HepG2 (cell line): ENCODE data around the gene PIKFYVE. TPM values are rescaled to one million over a fixed set of nuclear protein-coding genes. Genes with fewer than 3 reads are reported as not detected.

ENCODE experiments used
- ELF4 ChIP-seq: sonication (generic); formaldehyde crosslinking; IDR thresholded peaks from 2 replicates; pipeline ENCODE4 v1.5.0; 2020; ENCODE audit warnings: missing genetic modification reagents, mild to moderate bottlenecking, moderate library complexity, borderline replicate concordance
- HNF1A ChIP-seq, 2 experiments: sonication (generic) in 1 of 2; formaldehyde crosslinking in 1 of 2; IDR thresholded peaks; 2 replicates each; pipeline versions ENCODE4 v1.4.0 to v1.6.1; 2016 to 2020; ENCODE audit warnings: borderline replicate concordance in 1 of 2, low read depth in 1 of 2, mild to moderate bottlenecking in 1 of 2, missing genetic modification reagents in 1 of 2
- KDM5A ChIP-seq: fragments of 200-600 bp; sonication (generic); IDR thresholded peaks from 2 replicates; pipeline ENCODE4 v1.7.0; 2018; ENCODE audit warnings: antibody characterized with exemption, mild to moderate bottlenecking, low read length, borderline replicate concordance
- MED8 ChIP-seq: sonication (generic); formaldehyde crosslinking; IDR thresholded peaks from 2 replicates; pipeline ENCODE4 v1.8.1; 2023; ENCODE audit warnings: mild to moderate bottlenecking, missing genetic modification reagents; ENCODE audit not compliant: insufficient replicate concordance
- NFIC ChIP-seq: IDR thresholded peaks from 2 replicates; pipeline ENCODE4 v1.6.1; 2012; ENCODE audit warnings: mild to moderate bottlenecking, low read length, inconsistent platforms
- ONECUT2 ChIP-seq: sonication (generic); formaldehyde crosslinking; IDR thresholded peaks from 2 replicates; pipeline ENCODE4 v1.4.0; 2020; ENCODE audit warnings: missing genetic modification reagents
- PHB2 ChIP-seq: fragments of 450-650 bp; IDR thresholded peaks from 2 replicates; pipeline ENCODE4 v1.6.1; 2018; ENCODE audit not compliant: partially characterized antibody
- POLR2AphosphoS5 ChIP-seq: IDR thresholded peaks from 2 replicates; pipeline ENCODE4 v1.6.1; 2012; ENCODE audit warnings: low read depth, low read length
- RFX1 ChIP-seq: fragments of 450-650 bp; IDR thresholded peaks from 2 replicates; pipeline ENCODE4 v1.6.1; 2017
- ZFP36L1 ChIP-seq: sonication (generic); formaldehyde crosslinking; IDR thresholded peaks from 2 replicates; pipeline ENCODE4 v1.8.0; 2022; ENCODE audit warnings: mild to moderate bottlenecking, missing genetic modification reagents, moderate library complexity
- ZNF33A ChIP-seq: sonication (generic); formaldehyde crosslinking; IDR thresholded peaks from 2 replicates; pipeline ENCODE4 v1.5.1; 2020; ENCODE audit warnings: missing genetic modification reagents, mild to moderate bottlenecking, moderate library complexity, borderline replicate concordance
- ZNF619 ChIP-seq: sonication (generic); formaldehyde crosslinking; IDR thresholded peaks from 2 replicates; pipeline ENCODE4 v1.4.0; 2020; ENCODE audit warnings: mild to moderate bottlenecking, missing genetic modification reagents
- ZNF672 ChIP-seq: sonication (generic); formaldehyde crosslinking; IDR thresholded peaks from 2 replicates; pipeline ENCODE4 v1.8.1; 2022; ENCODE audit warnings: missing genetic modification reagents
- ZNF790 ChIP-seq: sonication (generic); formaldehyde crosslinking; IDR thresholded peaks from 2 replicates; pipeline ENCODE4 v1.8.0; 2022; ENCODE audit warnings: missing genetic modification reagents, mild to moderate bottlenecking, borderline replicate concordance
- polyA plus RNA-seq, 8 experiments: library from polyadenylated mRNA; depleted of rRNA in 3 of 8; stranded (reverse) in 7 of 8; unstranded in 1 of 8; fragments of >200 nt; fragmentation: Illumina TruSeq in 4 of 8; extraction: Trizol in 4 of 8; gene quantifications; 2 replicates each; pipeline versions ENCODE4 v1.2.1 to v1.2.3, GENCODE V29; 2011 to 2016; ENCODE audit warnings: low read depth in 4 of 8, missing spikeins in 1 of 8, mixed read lengths in 1 of 8; ENCODE audit not compliant: insufficient read depth in 1 of 8
- total RNA-seq, 5 experiments: library from RNA; depleted of rRNA; stranded (reverse); fragments of >200 nt; fragmentation: Illumina TruSeq; extraction: Trizol; gene quantifications; 2 replicates each; pipeline ENCODE4 v1.2.3, GENCODE V29; 2016; ENCODE audit warnings: low read depth in 1 of 5
- TF ChIP-seq, protein P1 (sequence below): sonication (generic); formaldehyde crosslinking; IDR thresholded peaks from 2 replicates; pipeline ENCODE4 v1.5.0; 2020; ENCODE audit warnings: mild to moderate bottlenecking, missing genetic modification reagents
- TF ChIP-seq, protein P2 (sequence below): sonication (generic); formaldehyde crosslinking; IDR thresholded peaks from 2 replicates; pipeline ENCODE4 v1.5.0; 2020; ENCODE audit warnings: missing genetic modification reagents

The PIKFYVE gene
- total and polyA plus RNA-seq, 2 of the 13 experiments (the other 11 are each of a cell fraction or from before 2014, with no cell fraction given): 20.2 to 21.7 TPM

DNA sequence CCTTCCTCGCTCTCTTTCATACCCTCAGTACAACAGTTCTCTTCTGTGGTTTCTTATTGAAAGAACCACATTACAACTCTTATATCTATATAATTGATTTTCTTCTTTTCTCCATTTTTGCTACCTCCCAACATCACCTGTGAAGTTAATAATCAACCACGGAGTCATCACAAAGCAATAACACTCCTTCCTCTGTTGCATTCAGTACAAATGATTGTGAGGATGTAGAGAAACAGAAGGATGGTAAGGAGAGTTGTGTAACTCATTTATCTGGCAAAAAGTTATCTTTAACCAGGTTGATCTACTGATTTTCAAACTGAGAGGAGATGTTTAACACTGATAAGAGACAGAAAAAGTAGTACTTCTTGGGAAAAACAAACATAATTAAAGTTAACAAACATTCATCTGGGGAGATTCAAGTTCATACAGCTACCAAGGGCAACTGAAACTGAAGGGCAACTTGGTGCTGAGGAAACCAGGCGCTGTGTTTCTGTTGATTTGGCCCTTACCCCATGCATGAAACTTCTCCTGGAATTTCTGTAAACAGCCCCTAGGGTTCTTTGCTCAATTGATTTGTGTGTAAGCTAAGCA lies 25.3 kb upstream of the PIKFYVE start (continued):
- TF ChIP-seq ZNF790 (CRISPR knock-in tag) (no peak), ZNF619 (CRISPR knock-in tag) (no peak), ELF4 (no peak), POLR2AphosphoS5 (peak; percentile 29; the same call in 1 of the 2 replicates), KDM5A (no peak), NFIC (no peak), ONECUT2 (CRISPR knock-in tag) (no peak), MED8 (CRISPR knock-in tag) (no peak), ZNF33A (CRISPR knock-in tag) (no peak), RFX1 (no peak), HNF1A (IDR thresholded peaks at IDR 0.05; ENCODE audit: low read depth) (no peak), HNF1A (CRISPR knock-in tag; IDR thresholded peaks at IDR 0.05; ENCODE audit: borderline replicate concordance) (peak; percentile 30; the same call in 1 of the 2 replicates), ZFP36L1 (CRISPR knock-in tag) (no peak), PHB2 (no peak), ZNF672 (CRISPR knock-in tag) (no peak)
- TF ChIP-seq, protein P1, sequence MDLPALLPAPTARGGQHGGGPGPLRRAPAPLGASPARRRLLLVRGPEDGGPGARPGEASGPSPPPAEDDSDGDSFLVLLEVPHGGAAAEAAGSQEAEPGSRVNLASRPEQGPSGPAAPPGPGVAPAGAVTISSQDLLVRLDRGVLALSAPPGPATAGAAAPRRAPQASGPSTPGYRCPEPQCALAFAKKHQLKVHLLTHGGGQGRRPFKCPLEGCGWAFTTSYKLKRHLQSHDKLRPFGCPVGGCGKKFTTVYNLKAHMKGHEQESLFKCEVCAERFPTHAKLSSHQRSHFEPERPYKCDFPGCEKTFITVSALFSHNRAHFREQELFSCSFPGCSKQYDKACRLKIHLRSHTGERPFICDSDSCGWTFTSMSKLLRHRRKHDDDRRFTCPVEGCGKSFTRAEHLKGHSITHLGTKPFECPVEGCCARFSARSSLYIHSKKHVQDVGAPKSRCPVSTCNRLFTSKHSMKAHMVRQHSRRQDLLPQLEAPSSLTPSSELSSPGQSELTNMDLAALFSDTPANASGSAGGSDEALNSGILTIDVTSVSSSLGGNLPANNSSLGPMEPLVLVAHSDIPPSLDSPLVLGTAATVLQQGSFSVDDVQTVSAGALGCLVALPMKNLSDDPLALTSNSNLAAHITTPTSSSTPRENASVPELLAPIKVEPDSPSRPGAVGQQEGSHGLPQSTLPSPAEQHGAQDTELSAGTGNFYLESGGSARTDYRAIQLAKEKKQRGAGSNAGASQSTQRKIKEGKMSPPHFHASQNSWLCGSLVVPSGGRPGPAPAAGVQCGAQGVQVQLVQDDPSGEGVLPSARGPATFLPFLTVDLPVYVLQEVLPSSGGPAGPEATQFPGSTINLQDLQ (CRISPR knock-in tag): no peak
- TF ChIP-seq, protein P2, sequence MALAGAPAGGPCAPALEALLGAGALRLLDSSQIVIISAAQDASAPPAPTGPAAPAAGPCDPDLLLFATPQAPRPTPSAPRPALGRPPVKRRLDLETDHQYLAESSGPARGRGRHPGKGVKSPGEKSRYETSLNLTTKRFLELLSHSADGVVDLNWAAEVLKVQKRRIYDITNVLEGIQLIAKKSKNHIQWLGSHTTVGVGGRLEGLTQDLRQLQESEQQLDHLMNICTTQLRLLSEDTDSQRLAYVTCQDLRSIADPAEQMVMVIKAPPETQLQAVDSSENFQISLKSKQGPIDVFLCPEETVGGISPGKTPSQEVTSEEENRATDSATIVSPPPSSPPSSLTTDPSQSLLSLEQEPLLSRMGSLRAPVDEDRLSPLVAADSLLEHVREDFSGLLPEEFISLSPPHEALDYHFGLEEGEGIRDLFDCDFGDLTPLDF (CRISPR knock-in tag): no peak
